ELF-1 (cell line): ENCODE results near the gene RALB.
A peak's percentile ranks its signal among the peaks of the same experiment; 100 is the strongest.

ENCODE experiments used
- DNase-seq: peaks from one replicate; pipeline ENCODE4 v3.0.0-alpha.2; 2016; ENCODE audit warnings: low read depth, low spot score

RALB gene

DNA sequence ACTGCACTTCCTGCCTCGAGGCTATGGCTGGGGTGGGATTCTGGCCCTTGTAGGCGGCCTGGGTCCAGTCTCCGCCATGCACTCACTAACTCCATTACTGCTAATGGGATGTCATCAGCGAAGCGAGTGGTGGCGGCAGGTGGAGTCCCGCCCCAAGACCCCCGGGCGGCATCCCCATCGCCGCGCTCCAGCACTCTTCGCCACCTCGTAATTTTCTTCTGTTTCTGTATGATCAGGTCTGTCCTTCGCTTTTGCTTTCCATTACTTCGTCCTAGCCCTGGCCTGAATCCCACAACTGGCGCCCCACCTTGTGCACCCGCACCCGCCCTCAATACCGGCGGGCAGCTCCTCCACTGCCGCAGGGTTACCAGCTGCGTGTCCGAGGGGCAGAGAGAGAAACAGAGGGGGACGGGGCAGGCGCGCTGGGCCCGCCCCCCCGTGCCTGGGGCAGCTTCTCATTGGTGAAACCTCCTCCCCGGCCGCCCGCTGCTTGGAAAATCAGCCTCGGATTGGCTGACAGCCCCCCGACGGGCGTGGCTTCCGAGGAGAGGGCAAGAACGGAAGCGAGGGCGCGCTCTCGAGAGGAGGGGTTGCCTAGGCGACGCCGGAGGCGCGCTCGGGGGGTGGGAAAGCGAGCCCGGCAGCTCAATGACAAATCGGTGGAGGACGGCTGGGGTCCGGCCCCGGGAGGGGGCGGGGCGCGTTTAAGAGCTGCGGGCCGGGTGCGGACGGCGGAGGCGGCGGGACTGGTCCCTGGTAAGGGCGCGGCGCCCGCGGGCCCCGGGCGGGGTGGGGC, at the start of gene RALB:
Gene RALB (plus strand): TSS at position 628 of the 796 bp plus-strand sequence. CDS start 25,813 bp downstream, outside the sequence.
- DNase-seq = peak; percentile 100

- DNase-seq = no peak
Measured at GRCh38 chr2:120203251-120204021, 49.2 kb upstream of the RALB start.

DNA sequence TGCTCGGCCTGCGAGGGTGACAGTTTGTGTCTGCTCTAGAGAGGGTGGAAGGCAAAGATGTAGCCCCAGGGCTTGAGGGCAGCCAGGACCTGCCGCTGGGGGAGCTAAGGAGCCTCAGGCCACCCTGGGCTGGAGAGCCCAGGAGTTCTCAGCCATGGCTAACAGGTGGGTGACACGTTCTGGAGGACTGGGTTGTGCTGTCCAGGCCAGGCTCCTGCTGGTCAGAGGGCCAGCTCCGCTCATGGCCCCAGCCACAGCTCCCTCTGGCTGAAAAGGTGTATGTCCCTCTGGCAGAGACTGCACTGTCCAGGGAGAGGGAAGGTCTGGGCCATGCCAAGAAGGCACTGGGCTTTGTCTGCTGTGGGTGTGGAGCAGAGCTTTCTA, 48.6 kb upstream of the RALB start:
- DNase-seq = peak; percentile 57

GRCh38 chr2:120204417-120204816, 48.2 kb upstream of the RALB start:
- DNase-seq = no peak

DNA sequence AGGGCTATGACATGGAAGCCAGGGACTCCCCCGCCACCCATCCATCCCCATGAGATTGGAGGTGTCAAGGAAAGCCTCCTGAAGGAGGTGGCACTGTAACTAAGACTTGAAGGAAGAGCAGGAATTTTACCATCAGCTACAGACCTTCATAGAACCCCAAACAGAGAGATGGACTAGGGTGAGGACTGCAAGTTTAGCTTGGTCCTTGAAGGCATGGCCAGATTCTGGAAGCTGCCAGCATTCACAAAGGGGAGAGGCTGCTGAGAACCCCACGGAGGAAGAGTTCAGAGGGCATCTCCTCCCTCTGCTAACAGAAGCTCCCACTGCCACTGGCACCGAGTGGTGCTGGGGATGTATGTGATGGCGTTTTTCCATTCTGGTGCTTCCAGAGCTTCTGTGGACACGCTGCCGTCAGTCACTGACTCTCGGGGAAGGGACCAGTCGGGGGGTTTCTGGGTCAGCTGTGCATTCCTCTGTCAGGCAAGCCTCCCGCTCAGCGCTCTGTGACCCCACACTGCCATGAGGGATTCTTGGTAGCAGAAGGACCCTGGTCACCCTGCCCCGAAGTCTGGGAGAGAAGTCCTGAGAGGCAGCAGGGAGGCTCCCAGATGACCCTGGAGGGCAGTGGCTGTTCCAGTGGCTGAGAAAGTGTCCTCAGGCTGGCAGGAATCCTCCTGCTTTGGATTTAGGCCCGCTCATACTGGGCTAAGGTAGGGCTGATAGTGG, 47.5 kb upstream of the RALB start:
- no peak for DNase-seq

DNA sequence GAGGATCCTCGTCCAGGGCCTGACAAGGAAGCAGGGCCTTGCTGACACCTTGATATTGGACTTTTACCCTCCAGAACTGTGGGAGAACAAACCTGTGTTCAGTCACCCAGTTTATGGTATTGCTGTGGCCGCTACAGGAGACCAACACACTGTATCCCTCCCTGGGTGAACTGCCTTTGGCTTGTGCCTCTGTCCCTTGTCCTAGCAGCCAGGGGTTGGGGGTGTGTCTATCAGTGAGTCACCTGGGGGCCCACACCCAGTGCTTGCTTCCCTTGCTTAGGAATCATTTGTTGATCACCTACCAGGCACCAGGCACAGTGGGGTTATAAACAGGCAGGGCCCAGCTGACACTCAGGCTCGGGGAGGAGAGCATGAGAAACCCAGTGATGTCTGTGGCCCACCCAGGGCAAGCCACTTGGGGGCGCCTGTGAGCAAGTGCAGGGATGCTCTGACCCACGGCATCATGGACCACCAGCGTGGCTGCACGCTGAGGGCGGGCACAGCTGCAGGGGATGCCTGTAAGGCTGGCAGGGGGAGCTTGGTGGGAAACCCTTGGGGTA, 46.5 kb upstream of the RALB start:
- DNase-seq = peak; percentile 67

DNA sequence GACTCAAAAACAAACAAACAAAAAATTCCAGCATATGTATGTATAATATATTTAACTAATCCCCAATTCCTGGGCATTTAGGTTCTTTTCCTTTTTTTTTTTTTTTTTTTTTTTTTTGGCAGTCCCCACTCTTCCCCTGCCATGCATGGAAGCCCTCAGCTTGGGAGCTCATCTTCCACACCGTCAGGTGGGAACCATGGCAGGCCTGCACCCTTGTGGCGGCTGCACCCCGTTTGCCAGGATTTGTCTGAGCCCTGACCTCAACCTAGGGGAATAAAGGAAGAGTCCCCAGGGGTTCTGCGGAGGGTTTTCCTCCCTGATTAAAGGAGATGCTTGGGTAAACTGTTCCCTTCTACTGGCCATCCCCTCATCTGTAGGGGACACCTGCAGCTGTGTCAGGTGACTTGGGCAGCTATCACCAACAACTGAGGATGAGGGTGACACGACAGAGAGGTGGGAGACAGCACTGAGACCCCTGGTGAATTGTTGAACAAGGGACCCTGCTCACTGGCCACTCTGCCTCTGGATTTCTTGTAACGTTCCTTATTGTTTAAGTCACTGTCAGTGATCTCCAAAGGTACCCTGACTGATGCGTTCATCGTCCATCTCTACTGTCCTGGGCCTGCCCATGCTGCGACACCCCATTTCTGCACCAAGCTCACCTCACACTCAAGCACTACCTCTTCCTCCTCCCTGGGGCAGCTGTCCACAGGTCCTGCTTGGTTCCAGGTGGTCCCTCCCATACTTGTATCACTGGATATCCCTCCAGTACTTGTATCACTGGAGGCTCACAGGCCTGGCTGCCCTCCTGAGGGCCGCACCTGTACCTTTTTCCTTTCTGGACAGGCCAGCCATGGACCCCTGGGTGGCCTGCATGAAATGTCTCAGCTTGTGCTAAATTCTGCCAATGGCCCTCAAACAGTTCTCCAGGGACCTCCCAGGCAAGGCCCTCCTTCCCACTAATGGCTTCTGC, 44.0 kb upstream of the RALB start:
- DNase-seq = no peak

GRCh38 chr2:120209427-120210269, 43.0 kb upstream of the RALB start:
- DNase-seq = no peak

DNA sequence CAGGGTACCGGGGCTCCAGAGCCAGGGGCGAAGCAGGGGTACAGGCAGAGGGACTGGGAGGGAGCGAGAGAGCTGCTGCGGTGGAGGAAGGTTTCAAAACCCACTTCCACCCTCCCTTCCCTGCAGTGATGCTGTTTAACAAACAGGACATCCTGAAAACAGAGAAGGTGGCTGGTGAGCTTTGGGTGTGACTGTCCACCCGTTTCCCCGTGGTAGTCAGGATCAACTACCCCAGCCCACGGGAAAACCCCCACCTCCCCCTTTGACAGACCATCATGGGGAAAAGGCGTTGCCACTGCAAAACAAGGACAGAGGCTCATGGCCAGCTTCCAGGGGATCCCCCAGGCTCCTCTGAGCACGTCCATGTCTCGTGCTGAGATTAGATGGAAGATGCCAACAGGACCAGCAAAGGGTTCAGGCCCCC, 42.4 kb upstream of the RALB start:
- DNase-seq = no peak

- no peak for DNase-seq
Measured at GRCh38 chr2:120218181-120218580, 34.5 kb upstream of the RALB start.

- DNase-seq = no peak
Measured at GRCh38 chr2:120219291-120219690, 33.4 kb upstream of the RALB start.

GRCh38 chr2:120219766-120220165, 32.9 kb upstream of the RALB start:
- no peak for DNase-seq

GRCh38 chr2:120220756-120221155, 31.9 kb upstream of the RALB start:
- DNase-seq = no peak

DNA sequence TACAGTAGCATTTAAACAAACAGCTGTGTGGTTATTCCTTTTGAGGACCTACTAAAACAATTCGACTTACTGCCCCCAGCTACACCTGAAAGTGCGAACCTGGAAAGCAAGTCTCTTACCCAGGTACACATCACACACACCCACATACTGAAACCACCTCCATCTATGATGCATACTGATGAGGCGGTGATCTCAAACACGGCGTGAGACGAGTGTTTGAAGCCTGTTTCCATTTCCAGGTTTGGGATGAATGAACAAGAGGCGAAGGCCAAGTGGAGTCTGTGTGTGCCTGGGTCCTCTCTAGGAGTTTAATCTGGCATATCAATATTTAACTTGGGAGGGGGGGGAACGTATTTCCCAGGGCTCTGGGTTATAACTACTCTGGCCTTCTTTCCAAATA, 31.0 kb upstream of the RALB start:
- no peak for DNase-seq

GRCh38 chr2:120222186-120223033, 30.2 kb upstream of the RALB start:
- DNase-seq = no peak

DNA sequence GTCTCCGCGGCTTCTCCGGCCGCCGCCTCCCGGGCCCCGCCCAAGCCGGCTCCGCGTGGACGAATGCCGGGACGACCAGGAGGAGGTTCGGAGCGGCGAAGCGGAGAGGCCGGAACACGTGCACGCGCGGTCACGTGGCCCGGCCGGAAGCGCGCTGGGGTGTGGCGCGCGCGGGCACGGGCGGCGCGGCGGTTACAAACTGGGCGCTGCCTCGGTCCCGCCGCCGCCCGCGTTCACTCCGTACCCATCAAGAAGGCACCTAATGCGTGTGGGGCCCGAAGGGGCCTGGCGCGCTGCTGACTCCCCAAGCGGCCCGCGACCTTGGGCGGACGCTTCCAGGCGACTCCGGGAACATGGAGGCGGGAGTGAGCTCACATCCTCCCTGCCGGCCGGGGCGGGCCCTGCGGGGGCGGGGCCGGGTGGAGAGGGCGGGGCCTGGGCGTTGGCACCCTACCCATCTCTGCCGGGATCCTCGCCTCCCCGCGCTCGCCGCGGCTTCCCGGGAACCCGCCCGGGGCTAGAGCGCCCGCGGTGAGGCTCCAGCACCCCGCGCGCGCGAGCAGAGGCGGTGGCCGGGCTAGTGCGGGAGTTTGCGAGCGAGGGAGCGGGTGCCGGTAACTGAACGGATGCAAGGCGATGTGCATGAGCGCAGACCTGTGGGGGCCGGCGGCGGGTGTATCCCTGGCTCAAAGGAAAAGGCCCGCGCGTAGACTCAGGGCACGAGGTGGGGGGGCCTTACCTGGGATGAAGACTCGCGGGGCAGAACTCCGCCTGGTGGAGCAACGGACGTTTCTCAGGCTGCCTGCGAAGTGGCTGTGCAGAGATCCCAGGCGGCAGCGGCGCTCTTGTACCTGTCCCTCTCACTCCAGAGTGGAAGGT, 29.4 kb upstream of the RALB start, which contains the start of gene TMEM185B:
Gene TMEM185B (minus strand): TSS at position 367 of the 879 bp plus-strand sequence. CDS start 424 bp downstream, outside the sequence.
- DNase-seq = peak; percentile 85

DNA sequence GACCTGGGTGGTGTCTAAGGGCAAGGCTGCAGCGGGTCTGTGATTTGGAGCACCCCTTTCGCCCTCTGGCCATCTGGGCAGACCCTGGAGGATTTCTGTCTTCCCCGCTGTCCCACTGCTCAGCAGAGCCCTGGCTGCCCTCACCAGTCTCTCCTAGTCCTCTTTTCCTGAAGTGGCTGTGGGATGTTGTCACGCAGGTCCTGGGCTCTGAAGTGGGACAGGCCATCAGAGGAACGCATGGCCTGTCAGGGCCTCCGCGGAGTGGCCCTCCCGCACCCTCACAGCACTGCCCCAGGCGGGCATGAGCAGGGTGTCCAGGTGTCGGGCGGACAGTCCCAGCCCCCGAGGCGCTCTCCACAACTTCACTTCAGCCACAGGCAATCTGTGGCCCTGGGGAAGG, 28.4 kb upstream of the RALB start:
- DNase-seq = peak; percentile 45
